Stimulated activated naive CD8-positive, alpha-beta T cell treated with anti-CD3 and anti-CD28 coated beads, Interleukin-15, Interleukin-2, amounts not matched to agents 100 ng/mL and 50 ng/mL, for 24 hours (primary cell): Measurements from ENCODE around the gene FNDC5.

Source experiments
- H3K27ac Mint-ChIP-seq: one replicate; pipeline ENCODE4 v1.8.0; 2021; ENCODE audit warnings: mild to moderate bottlenecking, mixed read lengths
- H3K27me3 Mint-ChIP-seq: one replicate; pipeline ENCODE4 v1.8.0; 2021; ENCODE audit warnings: mixed read lengths
- H3K36me3 Mint-ChIP-seq: one replicate; pipeline ENCODE4 v1.8.0; 2021; ENCODE audit warnings: low read depth, mixed read lengths
- H3K4me1 Mint-ChIP-seq: one replicate; pipeline ENCODE4 v1.8.0; 2021; ENCODE audit warnings: low read depth, mixed read lengths
- H3K4me3 Mint-ChIP-seq: one replicate; pipeline ENCODE4 v1.8.0; 2021; ENCODE audit warnings: mild to moderate bottlenecking, mixed read lengths
- H3K9me3 Mint-ChIP-seq: one replicate; pipeline ENCODE4 v1.8.0; 2021; ENCODE audit warnings: mixed read lengths

FNDC5 gene

DNA sequence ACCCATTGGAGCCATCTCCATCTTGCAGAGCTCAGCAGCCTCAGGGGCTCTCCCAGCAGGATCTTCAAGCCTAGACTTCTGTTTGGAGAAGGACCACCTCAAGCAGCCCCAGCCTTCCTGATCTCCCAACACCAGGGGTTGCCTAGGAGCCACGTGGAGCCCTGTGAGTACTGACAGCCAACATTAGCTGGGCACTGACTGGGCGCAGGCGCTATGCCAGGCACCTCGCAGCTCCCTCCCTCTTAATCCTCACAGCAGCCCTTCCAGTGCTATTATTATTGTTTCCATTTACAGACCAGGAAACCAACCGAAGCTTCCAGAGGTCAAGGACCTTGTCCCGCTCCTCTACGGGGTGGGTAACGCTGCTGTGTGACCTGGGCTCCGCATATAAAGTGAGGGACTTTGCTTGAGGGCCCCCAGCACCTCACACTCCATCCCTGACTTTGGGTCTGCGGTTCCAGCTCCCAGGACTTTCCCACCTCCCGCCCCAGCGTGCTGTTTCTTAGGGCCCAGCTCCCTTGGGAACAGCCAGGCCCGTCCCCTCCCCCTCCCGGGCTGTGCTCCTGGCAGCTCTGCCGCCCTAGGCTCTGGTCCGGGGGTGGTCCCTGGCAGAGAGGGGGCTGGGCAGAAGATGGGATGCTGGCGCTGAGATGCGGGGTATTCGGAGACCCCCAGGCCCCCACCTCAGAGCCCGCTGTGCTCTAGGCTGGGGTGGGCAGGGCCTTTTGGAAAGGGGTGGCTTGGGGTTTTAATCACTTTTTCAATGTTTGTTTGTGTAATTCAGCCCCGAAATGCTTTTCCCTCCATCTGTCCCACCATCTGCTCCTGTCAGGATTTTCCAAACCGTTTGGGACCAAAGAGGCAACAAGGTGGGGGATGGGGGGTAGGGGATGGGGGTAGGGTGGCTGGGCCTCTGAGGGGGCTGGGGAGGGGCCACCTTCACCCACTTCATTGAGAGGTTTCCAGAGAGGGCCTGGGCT is 11.4 kb upstream of the FNDC5 start:
- Mint-ChIP-seq H3K27ac (no peak overlapping the region), H3K4me1 (no peaks in the 10 kb centered on the region), H3K27me3 (peaks cover 33% of the 10 kb centered on the region), H3K4me3 (no peak overlapping the region), H3K9me3 (no peaks in the 10 kb centered on the region), H3K36me3 (no peaks in the 10 kb centered on the region)

DNA sequence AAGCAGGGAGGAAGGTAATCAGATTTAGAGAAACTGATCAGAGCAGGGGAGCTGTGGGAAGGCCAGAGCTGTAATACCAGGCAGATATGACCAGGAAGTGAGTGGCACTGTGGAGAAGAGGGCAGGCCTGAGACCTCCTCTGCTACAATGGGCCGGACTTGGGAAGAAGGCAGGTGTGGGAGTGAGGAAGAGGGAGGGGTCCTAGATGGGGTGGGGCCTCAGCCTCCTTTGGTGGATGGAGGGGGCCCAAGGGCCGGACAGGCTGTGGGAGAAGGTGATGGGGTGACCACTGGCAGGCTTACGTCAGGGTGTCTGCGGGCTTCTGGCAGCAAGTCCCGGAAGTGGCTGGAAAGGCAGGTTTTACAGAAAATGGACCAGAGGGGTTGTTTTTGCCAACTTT is 10.6 kb upstream of the FNDC5 start:
- Mint-ChIP-seq H3K27ac (no peak overlapping the region), H3K27me3 (peaks cover 30% of the 10 kb centered on the region), H3K4me1 (no peaks in the 10 kb centered on the region), H3K36me3 (no peaks in the 10 kb centered on the region), H3K4me3 (no peak overlapping the region), H3K9me3 (no peaks in the 10 kb centered on the region)

DNA sequence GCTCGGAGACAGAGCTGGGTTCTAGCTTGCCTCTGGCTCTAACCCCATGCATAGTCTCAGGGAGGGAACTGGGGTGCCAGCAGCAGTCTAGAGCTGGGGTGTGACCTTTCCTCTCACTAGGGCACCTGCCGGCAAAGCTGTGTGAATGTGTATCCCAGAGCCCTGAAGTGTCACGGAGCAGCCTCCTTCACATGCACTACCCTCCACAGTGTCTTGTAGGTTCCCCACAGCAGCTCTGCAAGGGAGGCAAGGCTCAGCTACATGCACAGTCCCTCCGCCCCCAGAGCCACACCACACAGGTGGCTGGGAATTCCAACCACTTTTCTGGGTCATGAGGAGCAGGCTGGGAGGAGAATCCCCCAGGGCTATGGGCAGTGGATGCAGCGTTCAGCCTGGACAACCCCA is 7.9 kb upstream of the FNDC5 start:
- Mint-ChIP-seq H3K4me1 (no peaks in the 10 kb centered on the region), H3K27ac (no peak overlapping the region), H3K4me3 (no peak overlapping the region), H3K27me3 (peaks cover 26% of the 10 kb centered on the region), H3K9me3 (no peaks in the 10 kb centered on the region), H3K36me3 (no peaks in the 10 kb centered on the region)

DNA sequence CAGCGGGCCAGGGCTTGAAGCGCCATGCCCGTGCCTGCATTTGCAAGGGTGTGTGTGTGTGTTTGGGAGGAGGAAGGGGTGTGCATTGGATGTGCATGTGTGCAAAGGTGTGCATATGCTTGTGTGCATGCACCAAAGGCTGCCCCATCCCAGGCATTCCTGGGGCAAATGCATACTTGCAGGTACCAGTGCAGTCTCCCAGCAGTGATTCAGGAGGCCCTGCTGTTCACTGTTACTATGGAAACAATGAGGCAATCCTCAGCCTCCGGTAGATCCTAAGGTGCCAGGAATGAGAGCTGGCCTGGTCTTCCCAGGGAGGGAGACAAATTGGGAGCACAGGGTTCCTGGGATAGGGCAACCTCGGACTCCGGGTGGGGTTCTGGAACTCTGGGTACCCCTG is 7.5 kb upstream of the FNDC5 start:
- H3K4me1 Mint-ChIP-seq, result no peaks in the 10 kb centered on the region
- H3K27ac Mint-ChIP-seq, result no peak overlapping the region
- no peak overlapping the region for H3K4me3 Mint-ChIP-seq
- H3K36me3 Mint-ChIP-seq, result no peaks in the 10 kb centered on the region
- peaks cover 22% of the 10 kb centered on the region for H3K27me3 Mint-ChIP-seq
- H3K9me3 Mint-ChIP-seq, result no peaks in the 10 kb centered on the region

DNA sequence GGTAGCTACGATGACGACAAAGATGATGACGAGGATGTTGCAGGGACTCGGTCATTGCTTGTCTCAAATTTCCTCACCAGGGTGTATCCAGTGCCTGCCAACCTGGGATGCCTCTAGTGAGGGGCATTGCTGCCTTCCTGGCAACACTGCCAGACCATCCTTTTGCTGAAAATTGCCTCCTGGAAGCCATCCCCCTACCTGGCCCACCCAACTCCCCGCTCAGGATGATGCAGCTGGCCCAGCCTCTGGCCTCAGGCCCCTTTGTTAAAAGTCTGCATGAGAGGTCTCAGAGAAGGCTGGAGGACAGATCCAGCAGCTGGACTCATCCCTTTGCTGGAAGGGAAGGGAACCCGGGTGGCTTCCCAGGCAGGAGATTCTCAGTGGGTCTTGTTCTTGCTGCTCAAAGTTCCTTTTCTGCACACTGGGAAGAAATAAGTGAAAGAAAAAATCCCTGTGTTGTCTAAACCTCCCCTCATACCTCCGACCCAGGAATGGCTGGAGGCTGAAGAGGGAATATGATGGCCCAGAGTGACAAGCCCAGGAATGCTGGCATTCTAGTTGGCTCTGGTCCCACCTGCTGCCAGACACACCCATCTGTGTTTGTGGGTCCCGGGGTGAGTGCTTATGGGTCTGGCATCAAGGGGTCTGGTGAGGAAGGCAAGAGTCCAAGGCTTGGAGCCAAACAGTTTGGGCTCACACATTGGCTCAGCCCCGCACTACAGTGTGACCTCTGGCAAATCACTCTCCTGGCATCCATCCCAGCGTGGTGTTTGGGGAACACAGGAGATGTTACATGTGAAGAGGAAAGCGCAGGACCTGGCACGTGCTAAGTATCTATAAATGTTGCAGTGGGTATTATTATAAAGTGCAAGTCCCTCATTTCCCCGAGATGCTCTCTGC is 6.7 kb upstream of the FNDC5 start:
- Mint-ChIP-seq H3K27me3 (peaks cover 26% of the 10 kb centered on the region), H3K27ac (no peak overlapping the region), H3K9me3 (no peaks in the 10 kb centered on the region), H3K4me3 (no peak overlapping the region), H3K4me1 (peaks cover 3% of the 10 kb centered on the region), H3K36me3 (no peaks in the 10 kb centered on the region)

DNA sequence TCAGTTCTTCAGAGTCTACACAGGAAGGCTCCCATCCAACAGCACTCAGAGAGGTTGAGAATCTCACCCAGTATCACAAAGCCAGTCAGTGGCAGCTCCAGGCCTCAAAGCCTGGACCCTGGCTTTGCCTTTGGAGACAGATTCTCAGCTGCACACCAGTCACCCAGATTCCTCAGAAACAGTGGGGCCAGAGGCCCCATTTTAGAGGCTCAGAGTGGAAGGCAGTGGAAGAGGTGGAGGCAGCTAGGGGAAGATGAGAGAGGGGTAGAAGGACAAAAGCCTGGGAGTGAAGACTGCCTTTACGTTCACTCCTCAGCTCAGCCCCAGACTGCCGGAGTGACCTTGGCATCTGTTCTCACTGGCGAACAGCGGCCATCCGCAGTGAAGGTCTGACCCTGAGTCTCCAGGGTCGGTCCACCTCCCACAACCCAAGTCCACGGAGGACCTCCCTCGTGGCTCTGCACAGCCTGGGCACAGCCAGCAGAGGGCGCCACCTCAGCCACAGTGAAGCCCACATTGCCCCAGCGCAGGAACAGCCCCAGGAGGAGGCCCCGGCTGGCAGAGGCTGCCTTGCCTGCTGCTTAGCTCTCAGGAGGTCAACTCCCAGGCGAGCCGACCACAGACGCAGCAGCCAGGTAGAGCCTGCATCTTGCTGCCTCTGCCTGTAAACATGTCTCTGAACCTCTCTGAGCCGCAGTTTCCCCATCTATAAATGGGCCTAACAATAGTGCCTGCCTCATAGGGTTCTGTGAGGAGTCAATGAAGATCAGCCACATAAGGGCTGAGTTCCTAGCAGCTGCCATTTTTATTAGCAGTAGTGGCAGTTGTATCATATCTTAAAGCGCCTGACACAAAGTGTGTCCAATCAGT is 5.9 kb upstream of the FNDC5 start:
- no peaks in the 10 kb centered on the region for H3K36me3 Mint-ChIP-seq
- peaks cover 31% of the 10 kb centered on the region for H3K27me3 Mint-ChIP-seq
- H3K9me3 Mint-ChIP-seq, result no peaks in the 10 kb centered on the region
- peaks cover 9% of the 10 kb centered on the region for H3K4me1 Mint-ChIP-seq
- no peak overlapping the region for H3K4me3 Mint-ChIP-seq
- no peak overlapping the region for H3K27ac Mint-ChIP-seq

DNA sequence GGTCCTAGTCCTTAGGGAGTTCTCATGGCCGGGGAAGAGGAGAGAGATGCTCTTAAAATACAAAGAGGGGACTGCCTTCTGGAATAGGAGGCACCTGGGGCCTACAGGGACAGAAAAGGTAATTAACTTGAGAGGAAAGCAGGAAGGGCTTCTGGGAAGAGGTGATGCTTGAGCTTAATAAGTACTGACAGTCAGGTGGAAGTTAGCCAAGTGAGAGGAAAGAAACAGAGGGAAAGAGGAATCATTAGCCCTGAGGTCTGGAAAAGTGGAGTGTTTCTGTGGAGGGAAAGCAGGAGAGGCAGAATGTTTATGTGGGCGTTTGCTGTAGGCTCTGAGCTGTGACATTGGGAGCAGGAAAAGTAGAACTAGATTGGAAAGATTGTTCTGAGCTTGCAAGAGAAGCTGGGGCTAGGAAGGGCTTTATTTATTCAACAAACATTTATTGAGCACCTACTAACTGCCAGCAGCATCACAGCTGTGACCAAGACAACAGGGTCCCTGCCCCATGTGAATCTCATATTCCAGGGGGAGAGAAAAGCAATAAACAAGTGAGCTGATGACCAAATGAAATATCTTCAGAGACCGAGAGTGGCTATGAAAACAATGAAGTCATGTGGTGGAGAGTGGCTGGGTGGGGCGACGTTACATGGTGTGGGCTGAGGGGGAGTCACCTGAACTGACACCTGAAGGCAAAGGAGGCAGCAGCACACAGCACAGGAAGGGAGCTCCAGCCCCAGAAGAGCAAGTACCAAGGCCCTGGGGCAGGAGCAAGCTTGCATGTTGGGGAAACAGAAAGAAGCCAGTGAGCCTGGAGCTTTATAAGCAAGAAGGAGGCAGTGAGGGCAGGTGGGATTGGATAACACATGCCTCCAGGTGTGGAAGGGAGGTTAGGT is 4.4 kb upstream of the FNDC5 start:
- no peaks in the 10 kb centered on the region for H3K36me3 Mint-ChIP-seq
- H3K27me3 Mint-ChIP-seq, result peaks cover 39% of the 10 kb centered on the region
- no peak overlapping the region for H3K27ac Mint-ChIP-seq
- H3K4me1 Mint-ChIP-seq, result peaks cover 9% of the 10 kb centered on the region
- no peak overlapping the region for H3K4me3 Mint-ChIP-seq
- H3K9me3 Mint-ChIP-seq, result no peaks in the 10 kb centered on the region

GRCh38 chr1:32873484-32873883 is 2.8 kb upstream of the FNDC5 start:
- peaks cover 12% of the 10 kb centered on the region for H3K4me1 Mint-ChIP-seq
- no peak overlapping the region for H3K4me3 Mint-ChIP-seq
- H3K27ac Mint-ChIP-seq, result no peak overlapping the region
- peaks cover 51% of the 10 kb centered on the region for H3K27me3 Mint-ChIP-seq
- H3K9me3 Mint-ChIP-seq, result no peaks in the 10 kb centered on the region
- no peaks in the 10 kb centered on the region for H3K36me3 Mint-ChIP-seq

DNA sequence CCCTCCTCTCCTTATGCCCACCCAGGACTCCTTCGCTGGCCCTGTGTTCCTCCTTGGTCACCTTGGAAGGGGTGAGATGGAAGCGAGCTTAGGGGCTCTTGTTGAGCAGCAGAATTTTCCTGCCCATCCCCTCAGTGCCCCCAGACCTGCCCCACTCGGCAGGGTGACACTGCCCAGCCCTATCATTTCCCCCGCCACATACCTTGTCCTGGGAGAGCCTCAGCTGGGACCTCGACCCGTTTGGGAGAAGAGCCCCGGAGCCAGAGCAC is 1.4 kb upstream of the FNDC5 start:
- Mint-ChIP-seq H3K4me3 (no peak overlapping the region), H3K9me3 (no peaks in the 10 kb centered on the region), H3K27ac (no peak overlapping the region), H3K27me3 (peaks cover 44% of the 10 kb centered on the region), H3K36me3 (no peaks in the 10 kb centered on the region), H3K4me1 (peaks cover 12% of the 10 kb centered on the region)

GRCh38 chr1:32871364-32872191 is 866 bp upstream of the FNDC5 start:
- Mint-ChIP-seq H3K27me3 (peaks cover 44% of the 10 kb centered on the region), H3K36me3 (no peaks in the 10 kb centered on the region)

GRCh38 chr1:32869923-32870614 is 643 bp downstream of the FNDC5 start:
- no peaks in the 10 kb centered on the region for H3K36me3 Mint-ChIP-seq
- H3K27me3 Mint-ChIP-seq, result peaks cover 36% of the 10 kb centered on the region
- H3K9me3 Mint-ChIP-seq, result no peaks in the 10 kb centered on the region

More at GRCh38 chr1:32871364-32872191, 866 bp upstream of the FNDC5 start:
- Mint-ChIP-seq H3K9me3 (no peaks in the 10 kb centered on the region), H3K4me3 (peak overlapping the region; percentile 38), H3K27ac (no peak overlapping the region), H3K4me1 (peaks cover 12% of the 10 kb centered on the region)

DNA sequence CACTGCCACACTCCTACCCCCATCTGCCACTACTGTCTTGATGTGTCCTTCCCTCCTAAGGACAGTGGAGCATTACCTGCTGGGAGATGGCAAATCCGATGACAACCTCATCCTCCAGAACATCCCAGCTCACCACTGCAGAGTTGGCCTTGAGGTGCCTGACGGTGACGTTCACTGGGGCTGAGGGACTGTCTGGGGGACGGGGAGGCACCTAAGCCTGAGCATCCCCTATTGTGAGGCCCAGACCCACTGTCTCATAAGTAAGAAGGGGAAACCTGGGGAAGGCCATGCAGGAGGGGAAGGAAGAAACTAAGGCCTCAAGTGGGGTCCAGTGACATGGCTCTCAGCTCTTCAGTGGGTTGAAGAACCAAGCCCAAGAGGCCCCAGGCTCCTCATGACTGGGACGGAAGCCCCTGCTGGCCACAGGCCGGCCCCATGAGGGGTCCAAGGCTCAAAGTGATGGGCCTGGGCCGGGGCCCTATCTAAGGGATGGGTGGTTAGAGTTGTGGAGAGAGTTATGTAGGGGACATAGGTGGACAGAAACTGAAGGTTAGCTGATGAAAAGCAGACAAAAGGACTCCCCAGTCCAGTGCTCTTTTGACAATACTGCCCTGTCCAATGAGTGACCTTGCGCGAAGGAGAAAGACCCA is 1.8 kb downstream of the FNDC5 start:
- peaks cover 12% of the 10 kb centered on the region for H3K4me1 Mint-ChIP-seq
- H3K4me3 Mint-ChIP-seq, result no peak overlapping the region
- peaks cover 29% of the 10 kb centered on the region for H3K27me3 Mint-ChIP-seq
- H3K27ac Mint-ChIP-seq, result no peak overlapping the region
- H3K9me3 Mint-ChIP-seq, result no peaks in the 10 kb centered on the region
- peaks cover 1% of the 10 kb centered on the region for H3K36me3 Mint-ChIP-seq

More at GRCh38 chr1:32869923-32870614, 643 bp downstream of the FNDC5 start:
- Mint-ChIP-seq H3K4me1 (peaks cover 12% of the 10 kb centered on the region), H3K27ac (no peak overlapping the region), H3K4me3 (peak overlapping the region; percentile 52)
